WTC11 (cell line): ENCODE data around the gene KLC4. TPM values are rescaled to one million over a fixed set of nuclear protein-coding genes. Genes with fewer than 3 reads are reported as not detected.
A peak's percentile ranks its signal among the peaks of the same experiment; 100 is the strongest.

Source experiments
- ATAC-seq: fragments of 200-7000 bp; cut with Tn5 transposase; 2 replicates; pipeline ENCODE4 v1.10.0; 2021; ENCODE audit warnings: mild to moderate bottlenecking, moderate library complexity
- CTCF ChIA-PET: fragments of 300-600 bp; sonication (Branson Sonifier 250); formaldehyde crosslinking; loops from one replicate; lab custom pipeline; 2021; ENCODE audit warnings: antibody characterized with exemption; lab: Charles Lee
- POLR2A ChIA-PET: fragments of 350-600 bp; sonication (Branson Sonifier 250); formaldehyde crosslinking; loops from one replicate; lab custom pipeline; 2021; ENCODE audit warnings: antibody characterized with exemption; lab: Charles Lee
- DNase-seq: peaks from one replicate; pipeline ENCODE4 v3.0.0; 2021; ENCODE audit warnings: low spot score
- H3K27ac Mint-ChIP-seq: 2 replicates; pipeline ENCODE4 v1.8.0; 2021; ENCODE audit warnings: mixed read lengths
- H3K27me3 Mint-ChIP-seq: 2 replicates; pipeline ENCODE4 v1.8.0; 2021; ENCODE audit warnings: low read depth, mild to moderate bottlenecking, moderate library complexity, mixed read lengths
- H3K36me3 Mint-ChIP-seq: 2 replicates; pipeline ENCODE4 v1.8.0; 2021; ENCODE audit warnings: mixed read lengths
- H3K4me1 Mint-ChIP-seq: 2 replicates; pipeline ENCODE4 v1.8.0; 2022; ENCODE audit warnings: mixed read lengths
- H3K4me3 Mint-ChIP-seq: 2 replicates; pipeline ENCODE4 v1.8.0; 2021; ENCODE audit warnings: mild to moderate bottlenecking, moderate library complexity, mixed read lengths
- H3K9me3 Mint-ChIP-seq: 2 replicates; pipeline ENCODE4 v1.8.0; 2021; ENCODE audit warnings: mixed read lengths
- ATF1 ChIP-seq: sonication (generic); formaldehyde crosslinking; IDR thresholded peaks from 2 replicates; pipeline ENCODE4 v1.8.1; 2023; ENCODE audit warnings: mild to moderate bottlenecking, moderate library complexity, missing genetic modification reagents
- CREB1 ChIP-seq: sonication (generic); formaldehyde crosslinking; IDR thresholded peaks from 2 replicates; pipeline ENCODE4 v1.8.0; 2023; ENCODE audit warnings: mild to moderate bottlenecking, missing genetic modification reagents
- EMX1 ChIP-seq: fragments of 250-450 bp; sonication (Bioruptor Pico); IDR thresholded peaks from 2 replicates; pipeline ENCODE4 v1.8.0; 2021; ENCODE audit warnings: mild to moderate bottlenecking
- ESRRA ChIP-seq: sonication (generic); formaldehyde crosslinking; IDR thresholded peaks from 2 replicates; pipeline ENCODE4 v1.8.1; 2022; ENCODE audit warnings: mild to moderate bottlenecking, missing genetic modification reagents, borderline replicate concordance
- GABPB1 ChIP-seq: sonication (generic); formaldehyde crosslinking; IDR thresholded peaks from 2 replicates; pipeline ENCODE4 v1.8.1; 2023; ENCODE audit warnings: mild to moderate bottlenecking, missing genetic modification reagents
- GRHL2 ChIP-seq: fragments of 250-450 bp; sonication (Bioruptor Pico); IDR thresholded peaks from 2 replicates; pipeline ENCODE4 v1.8.0; 2022; ENCODE audit warnings: mild to moderate bottlenecking, moderate library complexity; ENCODE audit not compliant: insufficient replicate concordance, severe bottlenecking
- NFE2L1 ChIP-seq: sonication (generic); formaldehyde crosslinking; IDR thresholded peaks from 2 replicates; pipeline ENCODE4 v1.8.1; 2023; ENCODE audit warnings: missing genetic modification reagents
- NR2C2 ChIP-seq: sonication (generic); formaldehyde crosslinking; IDR thresholded peaks from 2 replicates; pipeline ENCODE4 v1.8.0; 2022; ENCODE audit warnings: mild to moderate bottlenecking, missing genetic modification reagents
- PRRX2 ChIP-seq: fragments of 250-450 bp; sonication (Bioruptor Pico); IDR thresholded peaks from 2 replicates; pipeline ENCODE4 v1.8.0; 2021; ENCODE audit warnings: mild to moderate bottlenecking
- TCF7 ChIP-seq: sonication (generic); formaldehyde crosslinking; IDR thresholded peaks from 2 replicates; pipeline ENCODE4 v1.8.0; 2022; ENCODE audit warnings: mild to moderate bottlenecking, low read depth, missing genetic modification reagents, moderate library complexity
- ZNF232 ChIP-seq: sonication (generic); formaldehyde crosslinking; IDR thresholded peaks from 2 replicates; pipeline ENCODE4 v1.8.0; 2022; ENCODE audit warnings: mild to moderate bottlenecking, missing genetic modification reagents
- ZNF416 ChIP-seq: fragments of 250-450 bp; sonication (Bioruptor Pico); IDR thresholded peaks from 2 replicates; pipeline ENCODE4 v1.9.0; 2021; ENCODE audit warnings: mild to moderate bottlenecking, inconsistent platforms
- total RNA-seq: library from RNA; stranded (reverse); gene quantifications from 3 replicates; pipeline ENCODE4 v1.2.3, GENCODE V29; 2021
- TF ChIP-seq, protein P1 (sequence below): sonication (generic); formaldehyde crosslinking; IDR thresholded peaks from 2 replicates; pipeline ENCODE4 v1.8.0; 2022; ENCODE audit warnings: missing genetic modification reagents
- TF ChIP-seq, protein P2 (sequence below): sonication (generic); formaldehyde crosslinking; IDR thresholded peaks from 2 replicates; pipeline ENCODE4 v1.8.1; 2023; ENCODE audit warnings: mild to moderate bottlenecking, moderate library complexity, missing genetic modification reagents
- TF ChIP-seq, protein P3 (sequence below): sonication (generic); formaldehyde crosslinking; IDR thresholded peaks from 2 replicates; pipeline ENCODE4 v1.8.0; 2023; ENCODE audit warnings: missing genetic modification reagents
- TF ChIP-seq, protein P4 (sequence below): sonication (generic); formaldehyde crosslinking; IDR thresholded peaks from 2 replicates; pipeline ENCODE4 v1.8.1; 2022; ENCODE audit warnings: mild to moderate bottlenecking, moderate library complexity, missing genetic modification reagents
- TF ChIP-seq, protein P5 (sequence below): sonication (generic); formaldehyde crosslinking; IDR thresholded peaks from 2 replicates; pipeline ENCODE4 v1.8.0; 2023; ENCODE audit warnings: mild to moderate bottlenecking, missing genetic modification reagents
- TF ChIP-seq, protein P6 (sequence below): fragments of 250-450 bp; sonication (Bioruptor Pico); IDR thresholded peaks from 2 replicates; pipeline ENCODE4 v1.9.0; 2021; ENCODE audit warnings: mild to moderate bottlenecking

The KLC4 gene
- total RNA-seq, 1 experiment from 2014 or later = 35.7 TPM

DNA sequence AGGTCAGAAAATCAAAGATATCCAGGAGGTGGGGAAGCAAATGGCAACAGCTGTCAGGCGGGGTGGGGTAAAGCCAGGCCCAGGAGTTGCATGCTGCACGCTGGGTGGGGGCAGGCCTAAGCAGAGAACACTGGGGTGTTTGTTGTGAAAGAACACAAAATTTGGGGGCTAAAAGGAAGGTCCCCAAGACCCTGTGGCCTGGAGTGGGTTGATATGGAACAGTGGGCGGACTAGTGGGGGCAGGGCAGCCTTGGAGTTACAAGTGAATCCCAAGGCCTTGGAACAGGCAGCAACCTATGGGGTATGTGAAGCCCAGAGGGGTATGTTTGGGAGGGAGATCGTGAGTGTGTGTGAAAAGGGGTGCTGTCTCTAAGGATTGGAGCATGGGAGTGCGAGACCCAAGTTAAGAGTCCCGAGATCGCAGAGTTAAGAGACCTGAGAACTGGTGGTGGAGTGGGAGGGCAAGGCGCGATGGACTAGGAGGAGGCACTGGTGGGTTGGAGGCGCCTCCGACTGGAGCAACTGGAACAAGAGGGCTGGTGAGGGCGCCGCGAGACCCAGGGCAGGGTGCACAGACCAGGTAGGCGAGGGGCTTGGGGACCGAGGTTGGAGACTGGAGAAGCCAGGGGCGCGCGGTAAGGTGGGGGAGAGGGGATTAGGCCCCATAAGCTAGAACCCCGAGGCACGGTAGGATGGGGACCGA lies 6.4 kb upstream of the KLC4 start:
- TF ChIP-seq GABPB1 (CRISPR knock-in tag) (no peak), TCF7 (CRISPR knock-in tag) (no peak), ZNF232 (0 out of 2 replicates have a peak, but pooled peaks have one; percentile 43)
- TF ChIP-seq, protein P1, sequence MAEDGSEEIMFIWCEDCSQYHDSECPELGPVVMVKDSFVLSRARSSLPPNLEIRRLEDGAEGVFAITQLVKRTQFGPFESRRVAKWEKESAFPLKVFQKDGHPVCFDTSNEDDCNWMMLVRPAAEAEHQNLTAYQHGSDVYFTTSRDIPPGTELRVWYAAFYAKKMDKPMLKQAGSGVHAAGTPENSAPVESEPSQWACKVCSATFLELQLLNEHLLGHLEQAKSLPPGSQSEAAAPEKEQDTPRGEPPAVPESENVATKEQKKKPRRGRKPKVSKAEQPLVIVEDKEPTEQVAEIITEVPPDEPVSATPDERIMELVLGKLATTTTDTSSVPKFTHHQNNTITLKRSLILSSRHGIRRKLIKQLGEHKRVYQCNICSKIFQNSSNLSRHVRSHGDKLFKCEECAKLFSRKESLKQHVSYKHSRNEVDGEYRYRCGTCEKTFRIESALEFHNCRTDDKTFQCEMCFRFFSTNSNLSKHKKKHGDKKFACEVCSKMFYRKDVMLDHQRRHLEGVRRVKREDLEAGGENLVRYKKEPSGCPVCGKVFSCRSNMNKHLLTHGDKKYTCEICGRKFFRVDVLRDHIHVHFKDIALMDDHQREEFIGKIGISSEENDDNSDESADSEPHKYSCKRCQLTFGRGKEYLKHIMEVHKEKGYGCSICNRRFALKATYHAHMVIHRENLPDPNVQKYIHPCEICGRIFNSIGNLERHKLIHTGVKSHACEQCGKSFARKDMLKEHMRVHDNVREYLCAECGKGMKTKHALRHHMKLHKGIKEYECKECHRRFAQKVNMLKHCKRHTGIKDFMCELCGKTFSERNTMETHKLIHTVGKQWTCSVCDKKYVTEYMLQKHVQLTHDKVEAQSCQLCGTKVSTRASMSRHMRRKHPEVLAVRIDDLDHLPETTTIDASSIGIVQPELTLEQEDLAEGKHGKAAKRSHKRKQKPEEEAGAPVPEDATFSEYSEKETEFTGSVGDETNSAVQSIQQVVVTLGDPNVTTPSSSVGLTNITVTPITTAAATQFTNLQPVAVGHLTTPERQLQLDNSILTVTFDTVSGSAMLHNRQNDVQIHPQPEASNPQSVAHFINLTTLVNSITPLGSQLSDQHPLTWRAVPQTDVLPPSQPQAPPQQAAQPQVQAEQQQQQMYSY (CRISPR knock-in tag) = 0 out of 2 replicates have a peak, but pooled peaks have one; percentile 10
- TF ChIP-seq, protein P2, sequence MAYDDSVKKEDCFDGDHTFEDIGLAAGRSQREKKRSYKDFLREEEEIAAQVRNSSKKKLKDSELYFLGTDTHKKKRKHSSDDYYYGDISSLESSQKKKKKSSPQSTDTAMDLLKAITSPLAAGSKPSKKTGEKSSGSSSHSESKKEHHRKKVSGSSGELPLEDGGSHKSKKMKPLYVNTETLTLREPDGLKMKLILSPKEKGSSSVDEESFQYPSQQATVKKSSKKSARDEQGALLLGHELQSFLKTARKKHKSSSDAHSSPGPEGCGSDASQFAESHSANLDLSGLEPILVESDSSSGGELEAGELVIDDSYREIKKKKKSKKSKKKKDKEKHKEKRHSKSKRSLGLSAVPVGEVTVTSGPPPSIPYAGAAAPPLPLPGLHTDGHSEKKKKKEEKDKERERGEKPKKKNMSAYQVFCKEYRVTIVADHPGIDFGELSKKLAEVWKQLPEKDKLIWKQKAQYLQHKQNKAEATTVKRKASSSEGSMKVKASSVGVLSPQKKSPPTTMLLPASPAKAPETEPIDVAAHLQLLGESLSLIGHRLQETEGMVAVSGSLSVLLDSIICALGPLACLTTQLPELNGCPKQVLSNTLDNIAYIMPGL = no peak; the same call in 1 of the 2 replicates
- TF ChIP-seq, all 79 proteins: peak for 2
- Mint-ChIP-seq H3K27ac (peak overlapping the region; percentile 77), H3K4me3 (peak overlapping the region; percentile 91), H3K36me3 (peaks cover 35% of the 10 kb centered on the region), H3K4me1 (peaks cover 24% of the 10 kb centered on the region), H3K9me3 (no peaks in the 10 kb centered on the region), H3K27me3 (no peaks in the 10 kb centered on the region)
- DNase-seq = peak; percentile 53
- CTCF ChIA-PET = interaction anchor here (0.6 to 1.1 kb wide), 4 partner anchors 19 to 176 kb away, joined by 3 to 4 read pairs (median 3); partner anchors contain the start of genes DNPH1 and RRP36
- POLR2A ChIA-PET = interaction anchor here (1.0 to 2.5 kb wide), 8 partner anchors 17 to 256 kb away, joined by 3 to 13 read pairs (median 4); partner anchors contain the start of genes CRIP3, KLHDC3, PEX6 and RRP36
- peak; percentile 51 for ATAC-seq

DNA sequence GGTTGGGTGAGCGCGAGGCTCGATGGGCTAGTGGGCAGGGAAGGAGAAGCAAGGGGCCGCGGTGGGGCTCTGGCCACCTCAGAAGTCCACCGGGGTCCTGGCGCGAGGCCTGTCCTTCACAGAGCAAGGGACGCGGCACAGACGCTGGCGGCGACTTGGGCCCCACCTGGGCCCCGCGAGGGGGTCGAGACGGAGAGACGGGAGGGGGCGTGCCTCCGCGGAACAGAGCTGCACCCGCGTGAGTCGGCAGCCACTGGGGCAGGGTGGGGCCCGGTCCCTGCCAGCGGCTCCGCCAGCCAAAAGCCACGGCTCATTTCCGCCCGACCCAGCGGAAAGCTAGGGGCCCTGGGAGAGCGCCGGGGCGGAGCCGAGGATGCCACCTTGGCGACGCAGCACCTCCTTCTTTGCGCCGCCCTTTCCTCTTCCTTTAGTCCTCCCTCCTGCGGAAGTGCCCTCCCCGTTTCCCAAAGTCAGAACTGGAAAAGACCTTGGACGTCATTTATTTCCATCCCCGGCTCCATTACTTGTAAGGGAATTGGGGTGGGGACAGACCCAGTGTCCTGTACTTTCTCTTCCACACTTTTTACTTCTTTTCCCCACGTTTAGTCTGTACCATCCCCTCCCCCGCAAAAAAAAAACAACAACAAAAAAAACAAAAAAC lies 5.8 kb upstream of the KLC4 start, which contains the start of gene CUL7:
TSS of gene CUL7 (minus strand) at position 307 of the 661 bp plus-strand sequence. CDS start 1,063 bp downstream, outside the sequence.
- peak; percentile 93 for ATAC-seq
- H3K4me3 Mint-ChIP-seq = peak within 1 kb of the TSS; percentile 91
- CTCF ChIA-PET = interaction anchor here (0.6 to 2.3 kb wide), 10 partner anchors 20 to 176 kb away, joined by 3 to 22 read pairs (median 4); partner anchors contain the start of genes CNPY3, DNPH1, GNMT and PTK7
- H3K4me1 Mint-ChIP-seq = peaks cover 30% of the 10 kb centered on the region
- H3K27me3 Mint-ChIP-seq = no peaks in the 10 kb centered on the region
- H3K27ac Mint-ChIP-seq = peak within 1 kb of the TSS; percentile 95
- DNase-seq = peak; percentile 86
- no peaks in the 10 kb centered on the region for H3K9me3 Mint-ChIP-seq
- peaks cover 39% of the 10 kb centered on the region for H3K36me3 Mint-ChIP-seq
- POLR2A ChIA-PET = interaction anchor here (0.6 to 2.5 kb wide), 10 partner anchors 18 to 440 kb away, joined by 3 to 13 read pairs (median 4); partner anchors contain the start of genes CRIP3, KLHDC3, RRP36 and SRF
- TF ChIP-seq, protein P3, sequence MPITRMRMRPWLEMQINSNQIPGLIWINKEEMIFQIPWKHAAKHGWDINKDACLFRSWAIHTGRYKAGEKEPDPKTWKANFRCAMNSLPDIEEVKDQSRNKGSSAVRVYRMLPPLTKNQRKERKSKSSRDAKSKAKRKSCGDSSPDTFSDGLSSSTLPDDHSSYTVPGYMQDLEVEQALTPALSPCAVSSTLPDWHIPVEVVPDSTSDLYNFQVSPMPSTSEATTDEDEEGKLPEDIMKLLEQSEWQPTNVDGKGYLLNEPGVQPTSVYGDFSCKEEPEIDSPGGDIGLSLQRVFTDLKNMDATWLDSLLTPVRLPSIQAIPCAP (CRISPR knock-in tag) = no peak
- TF ChIP-seq, protein P4, sequence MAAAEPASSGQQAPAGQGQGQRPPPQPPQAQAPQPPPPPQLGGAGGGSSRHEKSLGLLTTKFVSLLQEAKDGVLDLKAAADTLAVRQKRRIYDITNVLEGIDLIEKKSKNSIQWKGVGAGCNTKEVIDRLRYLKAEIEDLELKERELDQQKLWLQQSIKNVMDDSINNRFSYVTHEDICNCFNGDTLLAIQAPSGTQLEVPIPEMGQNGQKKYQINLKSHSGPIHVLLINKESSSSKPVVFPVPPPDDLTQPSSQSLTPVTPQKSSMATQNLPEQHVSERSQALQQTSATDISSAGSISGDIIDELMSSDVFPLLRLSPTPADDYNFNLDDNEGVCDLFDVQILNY (CRISPR knock-in tag) = peak; percentile 58; the same call in 1 of the 2 replicates
- TF ChIP-seq CREB1 (CRISPR knock-in tag) = 0 out of 2 replicates have a peak, but pooled peaks have one; percentile 45
- no peak for TF ChIP-seq GRHL2 (CRISPR knock-in tag)
- TF ChIP-seq PRRX2 (CRISPR knock-in tag) = peak; percentile 91
- TF ChIP-seq, protein P5, sequence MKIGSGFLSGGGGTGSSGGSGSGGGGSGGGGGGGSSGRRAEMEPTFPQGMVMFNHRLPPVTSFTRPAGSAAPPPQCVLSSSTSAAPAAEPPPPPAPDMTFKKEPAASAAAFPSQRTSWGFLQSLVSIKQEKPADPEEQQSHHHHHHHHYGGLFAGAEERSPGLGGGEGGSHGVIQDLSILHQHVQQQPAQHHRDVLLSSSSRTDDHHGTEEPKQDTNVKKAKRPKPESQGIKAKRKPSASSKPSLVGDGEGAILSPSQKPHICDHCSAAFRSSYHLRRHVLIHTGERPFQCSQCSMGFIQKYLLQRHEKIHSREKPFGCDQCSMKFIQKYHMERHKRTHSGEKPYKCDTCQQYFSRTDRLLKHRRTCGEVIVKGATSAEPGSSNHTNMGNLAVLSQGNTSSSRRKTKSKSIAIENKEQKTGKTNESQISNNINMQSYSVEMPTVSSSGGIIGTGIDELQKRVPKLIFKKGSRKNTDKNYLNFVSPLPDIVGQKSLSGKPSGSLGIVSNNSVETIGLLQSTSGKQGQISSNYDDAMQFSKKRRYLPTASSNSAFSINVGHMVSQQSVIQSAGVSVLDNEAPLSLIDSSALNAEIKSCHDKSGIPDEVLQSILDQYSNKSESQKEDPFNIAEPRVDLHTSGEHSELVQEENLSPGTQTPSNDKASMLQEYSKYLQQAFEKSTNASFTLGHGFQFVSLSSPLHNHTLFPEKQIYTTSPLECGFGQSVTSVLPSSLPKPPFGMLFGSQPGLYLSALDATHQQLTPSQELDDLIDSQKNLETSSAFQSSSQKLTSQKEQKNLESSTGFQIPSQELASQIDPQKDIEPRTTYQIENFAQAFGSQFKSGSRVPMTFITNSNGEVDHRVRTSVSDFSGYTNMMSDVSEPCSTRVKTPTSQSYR (CRISPR knock-in tag) = peak; percentile 82; the same call in 1 of the 2 replicates
- no peak for TF ChIP-seq NR2C2
- TF ChIP-seq, protein P6, sequence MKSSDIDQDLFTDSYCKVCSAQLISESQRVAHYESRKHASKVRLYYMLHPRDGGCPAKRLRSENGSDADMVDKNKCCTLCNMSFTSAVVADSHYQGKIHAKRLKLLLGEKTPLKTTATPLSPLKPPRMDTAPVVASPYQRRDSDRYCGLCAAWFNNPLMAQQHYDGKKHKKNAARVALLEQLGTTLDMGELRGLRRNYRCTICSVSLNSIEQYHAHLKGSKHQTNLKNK (CRISPR knock-in tag) = peak; percentile 88
- TF ChIP-seq TCF7 (CRISPR knock-in tag) = no peak
- TF ChIP-seq EMX1 (CRISPR knock-in tag) = peak; percentile 85
- TF ChIP-seq ATF1 (CRISPR knock-in tag) = 0 out of 2 replicates have a peak, but pooled peaks have one; percentile 30
- TF ChIP-seq GABPB1 (CRISPR knock-in tag) = peak; percentile 83; the same call in 1 of the 2 replicates
- TF ChIP-seq ZNF416 (CRISPR knock-in tag) = peak; percentile 96
- 0 out of 2 replicates have a peak, but pooled peaks have one; percentile 38 for TF ChIP-seq ESRRA
- TF ChIP-seq NFE2L1 (CRISPR knock-in tag) = peak; percentile 80; the same call in 1 of the 2 replicates
